RWPE2 (cell line): ENCODE measurements around the gene ZNF320.
"Not testable (repeated sequence)": the region's sequence is repeated elsewhere in the genome, so short reads cannot be mapped to it uniquely, and the experiment has no call there.

ENCODE experiments used
- ATAC-seq: fragments of 200-7000 bp; cut with Tn5 transposase; 3 replicates; pipeline ENCODE4 v1.9.1; 2021; ENCODE audit warnings: low read depth
- DNase-seq: peaks from one replicate; pipeline ENCODE4 v3.0.0-alpha.2; 2020; ENCODE audit warnings: low spot score
- H3K27ac ChIP-seq: fragments of 450-650 bp; 2 replicates; pipeline ENCODE4 v1.5.1; 2017; ENCODE audit warnings: mild to moderate bottlenecking; ENCODE audit not compliant: poor library complexity, severe bottlenecking
- H3K27me3 ChIP-seq: fragments of 250-450 bp; sonication (Bioruptor Pico); 2 replicates; pipeline ENCODE4 v1.5.1; 2021; ENCODE audit warnings: mild to moderate bottlenecking, moderate library complexity; ENCODE audit not compliant: insufficient read depth, poor library complexity, severe bottlenecking
- H3K36me3 ChIP-seq: fragments of 250-450 bp; sonication (Bioruptor Pico); 2 replicates; pipeline ENCODE4 v1.5.1; 2020; ENCODE audit warnings: low read depth, mild to moderate bottlenecking, moderate library complexity
- H3K4me1 ChIP-seq: fragments of 250-450 bp; sonication (Bioruptor Pico); 2 replicates; pipeline ENCODE4 v1.5.1; 2021; ENCODE audit warnings: mild to moderate bottlenecking, moderate library complexity; ENCODE audit not compliant: insufficient read depth, poor library complexity, severe bottlenecking
- H3K4me3 ChIP-seq: fragments of 250-450 bp; sonication (Bioruptor Pico); 2 replicates; pipeline ENCODE4 v1.5.1; 2021; ENCODE audit warnings: mild to moderate bottlenecking, moderate library complexity; ENCODE audit not compliant: severe bottlenecking
- H3K9me3 ChIP-seq: fragments of 250-450 bp; sonication (Bioruptor Pico); 2 replicates; pipeline ENCODE4 v1.5.1; 2021; ENCODE audit warnings: mild to moderate bottlenecking, moderate library complexity; ENCODE audit not compliant: severe bottlenecking
- CTCF ChIP-seq: fragments of 450-650 bp; IDR thresholded peaks from one replicate; pipeline ENCODE4 v1.5.1; 2017; ENCODE audit warnings: mild to moderate bottlenecking, moderate library complexity; ENCODE audit not compliant: poor library complexity, severe bottlenecking

ZNF320 gene

GRCh38 chr19:52943884-52944643 is 46.6 kb upstream of the ZNF320 start:
- peak overlapping the region; percentile 75 for H3K27ac ChIP-seq

GRCh38 chr19:52943134-52943883 is 45.9 kb upstream of the ZNF320 start:
- H3K27ac ChIP-seq = peak overlapping the region; percentile 75
- H3K4me1 ChIP-seq = peaks cover 33% of the 10 kb centered on the region
- no peaks in the 10 kb centered on the region for H3K36me3 ChIP-seq
- ATAC-seq (no peak), DNase-seq (no peak)
- TF ChIP-seq CTCF = no peak
- H3K9me3 ChIP-seq = peaks cover 10% of the 10 kb centered on the region
- no peaks in the 10 kb centered on the region for H3K27me3 ChIP-seq
- H3K4me3 ChIP-seq = peak overlapping the region; percentile 46

More at GRCh38 chr19:52943884-52944643, 46.6 kb upstream of the ZNF320 start:
- DNase-seq (no peak), ATAC-seq (peak; percentile 28; the same call in 1 of the 3 replicates)
- peaks cover 2% of the 10 kb centered on the region; the same call in 1 of the 2 replicates for H3K36me3 ChIP-seq
- no peak overlapping the region for H3K4me3 ChIP-seq
- H3K27me3 ChIP-seq = no peaks in the 10 kb centered on the region
- H3K4me1 ChIP-seq = peaks cover 30% of the 10 kb centered on the region
- no peak for TF ChIP-seq CTCF
- H3K9me3 ChIP-seq = peaks cover 17% of the 10 kb centered on the region

- no peak for TF ChIP-seq CTCF
- peaks cover 35% of the 10 kb centered on the region for H3K4me1 ChIP-seq
- H3K9me3 ChIP-seq = peaks cover 6% of the 10 kb centered on the region
- peak; percentile 80 for DNase-seq
- no peaks in the 10 kb centered on the region for H3K36me3 ChIP-seq
- no peaks in the 10 kb centered on the region for H3K27me3 ChIP-seq
- peak overlapping the region; percentile 46 for H3K4me3 ChIP-seq
- peak overlapping the region; percentile 75 for H3K27ac ChIP-seq
- ATAC-seq = peak; percentile 87
Measured at GRCh38 chr19:52942386-52943133, 45.1 kb upstream of the ZNF320 start.

- ATAC-seq = peak; percentile 51
- H3K9me3 ChIP-seq = peaks cover 2% of the 10 kb centered on the region
- peaks cover 35% of the 10 kb centered on the region for H3K4me1 ChIP-seq
- H3K27me3 ChIP-seq = no peaks in the 10 kb centered on the region
- TF ChIP-seq CTCF = no peak
- peak overlapping the region; percentile 75 for H3K27ac ChIP-seq
- peaks cover under 1% of the 10 kb centered on the region for H3K36me3 ChIP-seq
- peak overlapping the region; percentile 46 for H3K4me3 ChIP-seq
- DNase-seq = no peak
Measured at GRCh38 chr19:52941941-52942385, 44.5 kb upstream of the ZNF320 start.

GRCh38 chr19:52941523-52941922 is 44.1 kb upstream of the ZNF320 start:
- not testable (repeated sequence) for H3K36me3 ChIP-seq, ATAC-seq, H3K27me3 ChIP-seq, H3K9me3 ChIP-seq, DNase-seq
- H3K4me1 ChIP-seq = peaks cover 35% of the 10 kb centered on the region
- H3K4me3 ChIP-seq = peak overlapping the region; percentile 46
- H3K27ac ChIP-seq = peak overlapping the region; percentile 75

GRCh38 chr19:52940905-52941304 is 43.5 kb upstream of the ZNF320 start:
- H3K27ac ChIP-seq, H3K27me3 ChIP-seq, DNase-seq, H3K4me3 ChIP-seq, H3K36me3 ChIP-seq, ATAC-seq, H3K9me3 ChIP-seq: not testable (repeated sequence)
- peaks cover 35% of the 10 kb centered on the region for H3K4me1 ChIP-seq
